NT2/D1 (cell line): ENCODE results near the gene ARHGAP24.

ENCODE experiments used
- DNase-seq: peaks from one replicate; pipeline ENCODE4 v3.0.0-alpha.2; 2011; ENCODE audit warnings: low read depth, low spot score
- H3K27me3 ChIP-seq: 2 replicates; pipeline ENCODE4 v1.6.0; 2011; ENCODE audit warnings: mild to moderate bottlenecking; ENCODE audit not compliant: insufficient read length, insufficient read depth
- H3K36me3 ChIP-seq: 2 replicates; pipeline ENCODE4 v1.6.1; 2011; ENCODE audit warnings: mild to moderate bottlenecking, low read length, mixed read lengths; ENCODE audit not compliant: insufficient read depth, insufficient read length
- H3K4me1 ChIP-seq: 2 replicates; pipeline ENCODE4 v1.5.1; 2011; ENCODE audit not compliant: insufficient read depth, insufficient read length
- H3K4me3 ChIP-seq: 2 replicates; pipeline ENCODE4 v1.5.1; 2011; ENCODE audit warnings: low read depth; ENCODE audit not compliant: insufficient read length
- H3K9ac ChIP-seq: 2 replicates; pipeline ENCODE4 v1.6.0; 2011; ENCODE audit warnings: low read depth; ENCODE audit not compliant: insufficient read length
- H3K9me3 ChIP-seq: 2 replicates; pipeline ENCODE4 v1.5.1; 2011; ENCODE audit warnings: mild to moderate bottlenecking, low read length; ENCODE audit not compliant: insufficient read depth
- SUZ12 ChIP-seq: IDR thresholded peaks from 2 replicates; pipeline ENCODE4 v1.6.1; 2011; ENCODE audit not compliant: insufficient read length, insufficient read depth; ENCODE audit errors: extremely low read depth
- YY1 ChIP-seq: IDR thresholded peaks from 2 replicates; pipeline ENCODE4 v1.6.1; 2011; ENCODE audit not compliant: insufficient read length, insufficient read depth
- ZNF274 ChIP-seq: IDR thresholded peaks from 2 replicates; pipeline ENCODE4 v1.6.1; 2011; ENCODE audit warnings: mild to moderate bottlenecking, low read depth, low read length

ARHGAP24 gene

DNA sequence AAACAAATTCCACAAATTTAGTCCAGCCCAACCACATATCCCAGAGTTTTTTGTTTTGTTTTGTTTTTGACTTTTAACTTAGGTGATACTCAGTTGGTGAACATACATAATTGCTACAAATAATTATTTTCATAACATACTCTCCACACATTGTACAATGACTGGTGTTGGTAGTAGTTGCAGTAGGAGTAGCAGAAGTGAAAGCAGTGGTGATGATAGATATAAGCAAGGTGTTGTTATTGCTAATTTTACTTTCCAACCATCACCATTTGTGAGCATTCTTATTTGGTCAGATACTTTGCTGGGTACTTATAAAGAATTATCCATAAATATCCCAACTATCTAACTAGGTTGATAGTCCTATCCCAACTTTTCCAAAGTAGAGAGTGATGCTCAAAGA, 47.3 kb downstream of the ARHGAP24 start:
- Histone ChIP-seq H3K27me3 (no peaks in the 10 kb centered on the region), H3K9me3 (no peaks in the 10 kb centered on the region), H3K4me1 (no peaks in the 10 kb centered on the region), H3K9ac (no peak overlapping the region), H3K4me3 (no peak overlapping the region), H3K36me3 (no peaks in the 10 kb centered on the region)
- TF ChIP-seq YY1, result no peak
- TF ChIP-seq SUZ12, result no peak
- TF ChIP-seq ZNF274, result no peak
- DNase-seq, result no peak

- DNase-seq, result no peak
- Histone ChIP-seq H3K36me3 (no peaks in the 10 kb centered on the region), H3K4me1 (no peaks in the 10 kb centered on the region), H3K9me3 (no peaks in the 10 kb centered on the region), H3K27me3 (no peaks in the 10 kb centered on the region), H3K4me3 (no peak overlapping the region), H3K9ac (no peak overlapping the region)
- TF ChIP-seq YY1, result no peak
- TF ChIP-seq ZNF274, result no peak
- no peak for TF ChIP-seq SUZ12
Measured at GRCh38 chr4:85522836-85523235, 47.9 kb downstream of the ARHGAP24 start.

DNA sequence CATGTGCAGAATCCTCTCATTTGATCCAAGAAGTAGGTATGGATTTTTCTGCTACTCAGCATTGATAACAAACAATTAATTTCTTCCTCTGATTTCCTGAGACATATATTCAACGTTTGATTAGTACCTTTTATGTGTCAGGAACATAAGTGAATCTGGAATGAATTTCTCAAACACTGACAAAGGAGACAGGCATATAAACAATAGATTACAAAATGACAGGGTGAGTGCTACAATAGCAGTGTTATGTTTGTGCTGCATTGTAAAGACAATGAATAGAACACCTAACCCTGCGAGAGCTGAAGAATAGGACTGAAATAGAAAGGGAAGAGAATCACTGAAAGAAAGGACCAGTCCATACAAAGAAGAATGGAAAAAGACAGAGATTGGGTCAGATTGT, 52.9 kb downstream of the ARHGAP24 start:
- no peak for DNase-seq
- Histone ChIP-seq H3K27me3 (no peaks in the 10 kb centered on the region), H3K9ac (no peak overlapping the region), H3K4me1 (no peaks in the 10 kb centered on the region), H3K36me3 (no peaks in the 10 kb centered on the region), H3K9me3 (no peaks in the 10 kb centered on the region), H3K4me3 (no peak overlapping the region)
- TF ChIP-seq YY1, result no peak

DNA sequence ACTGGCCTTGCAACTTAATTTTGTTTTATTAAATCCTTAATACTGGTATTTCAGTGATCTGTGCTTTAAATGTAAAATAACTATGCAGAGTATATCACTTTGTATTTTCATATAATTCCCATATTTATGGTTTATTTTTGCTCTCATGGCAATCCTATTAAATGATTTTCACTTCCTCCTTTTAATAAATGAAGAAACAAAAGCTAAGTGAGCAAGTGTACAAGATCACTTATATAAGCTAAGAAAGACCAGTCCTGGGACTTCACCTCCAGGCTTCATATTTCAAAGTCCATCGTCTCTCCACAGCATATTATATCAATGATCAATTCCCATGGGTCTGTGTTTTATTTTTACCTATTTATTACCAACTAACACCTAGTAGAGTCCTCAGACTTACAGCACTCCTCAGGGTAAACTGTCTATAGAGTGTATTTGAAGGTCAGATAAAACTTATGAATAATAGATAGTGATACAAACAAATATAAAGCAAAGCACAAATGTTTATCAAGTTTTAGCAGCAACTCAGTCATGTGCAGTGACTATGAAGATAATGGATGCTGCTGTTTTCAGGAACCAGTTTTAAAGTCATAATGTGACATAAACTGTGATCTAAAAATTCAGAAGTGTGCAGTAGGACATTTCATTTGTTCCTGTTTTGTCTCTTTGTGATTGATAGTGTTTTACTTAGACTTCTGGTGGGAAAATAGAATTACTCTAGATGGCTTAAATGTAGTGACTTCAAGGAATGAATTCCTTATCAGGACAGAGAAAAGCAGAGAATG, 56.8 kb downstream of the ARHGAP24 start:
- no peak overlapping the region for H3K4me3 ChIP-seq
- H3K9me3 ChIP-seq, result no peaks in the 10 kb centered on the region
- no peaks in the 10 kb centered on the region for H3K36me3 ChIP-seq
- H3K27me3 ChIP-seq, result no peaks in the 10 kb centered on the region
- DNase-seq, result no peak
- TF ChIP-seq ZNF274 (no peak), YY1 (no peak), SUZ12 (no peak)
- H3K9ac ChIP-seq, result no peak overlapping the region
- no peaks in the 10 kb centered on the region for H3K4me1 ChIP-seq

GRCh38 chr4:85534120-85534519, 59.2 kb downstream of the ARHGAP24 start:
- no peaks in the 10 kb centered on the region for H3K27me3 ChIP-seq
- no peaks in the 10 kb centered on the region for H3K9me3 ChIP-seq
- no peak for TF ChIP-seq SUZ12
- TF ChIP-seq ZNF274, result no peak
- no peak for TF ChIP-seq YY1
- no peak overlapping the region for H3K9ac ChIP-seq
- H3K4me1 ChIP-seq, result no peaks in the 10 kb centered on the region
- no peak for DNase-seq
- no peaks in the 10 kb centered on the region for H3K36me3 ChIP-seq
- no peak overlapping the region for H3K4me3 ChIP-seq

DNA sequence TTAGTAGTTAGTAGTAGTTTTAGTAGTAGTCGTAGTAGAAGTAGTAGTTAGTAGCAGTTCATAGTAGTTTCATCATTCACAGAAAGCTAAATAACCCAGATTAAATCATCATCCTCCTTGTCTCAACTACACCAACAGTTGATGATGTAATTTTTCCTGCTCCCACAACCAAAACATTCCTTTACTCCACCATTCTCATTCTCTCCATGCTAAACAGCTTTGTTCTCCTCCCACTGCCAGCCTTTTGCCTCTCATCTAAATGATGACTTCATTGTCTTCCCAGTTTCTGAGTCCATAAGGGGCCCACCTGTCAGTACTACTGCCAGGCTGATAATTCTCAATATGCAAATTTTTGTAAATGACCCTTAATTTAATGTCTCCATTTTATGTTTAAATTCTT, 68.9 kb downstream of the ARHGAP24 start:
- peak; percentile 9 for DNase-seq

GRCh38 chr4:85544751-85545150, 69.8 kb downstream of the ARHGAP24 start:
- Histone ChIP-seq H3K9ac (no peak overlapping the region), H3K9me3 (no peaks in the 10 kb centered on the region), H3K36me3 (no peaks in the 10 kb centered on the region), H3K4me1 (no peaks in the 10 kb centered on the region), H3K4me3 (no peak overlapping the region), H3K27me3 (no peaks in the 10 kb centered on the region)
- TF ChIP-seq SUZ12 (no peak), ZNF274 (no peak), YY1 (no peak)
- DNase-seq, result no peak

More for the DNA sequence above, 68.9 kb downstream of the ARHGAP24 start:
- H3K4me1 ChIP-seq, result no peaks in the 10 kb centered on the region
- H3K9me3 ChIP-seq, result no peaks in the 10 kb centered on the region
- no peak overlapping the region for H3K4me3 ChIP-seq
- no peak overlapping the region for H3K9ac ChIP-seq
- H3K27me3 ChIP-seq, result no peaks in the 10 kb centered on the region
- no peaks in the 10 kb centered on the region for H3K36me3 ChIP-seq
- TF ChIP-seq ZNF274 (no peak), YY1 (no peak)

DNA sequence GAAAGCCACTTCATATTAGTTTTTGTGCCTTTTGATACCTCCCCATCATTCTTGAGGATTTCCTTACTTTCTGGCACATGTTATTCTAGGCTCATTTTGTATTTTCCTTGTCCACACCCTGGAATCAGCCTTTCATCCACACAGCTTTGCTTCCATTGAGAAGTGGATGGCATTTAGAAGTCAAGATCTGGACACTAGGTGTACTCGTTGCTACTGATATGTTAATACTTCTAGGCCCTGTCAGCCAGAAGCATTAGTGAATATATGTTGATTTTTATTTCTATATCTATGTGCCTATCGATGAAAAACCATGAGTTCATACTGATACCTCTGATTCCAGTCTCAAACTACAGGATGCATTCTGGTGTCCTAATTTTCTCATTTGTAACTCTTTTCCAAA, 73.2 kb downstream of the ARHGAP24 start:
- no peak overlapping the region for H3K4me3 ChIP-seq
- TF ChIP-seq ZNF274, result no peak
- no peak for TF ChIP-seq SUZ12
- TF ChIP-seq YY1, result no peak
- DNase-seq, result no peak

More for the DNA sequence above, 73.2 kb downstream of the ARHGAP24 start:
- Histone ChIP-seq H3K36me3 (no peaks in the 10 kb centered on the region), H3K27me3 (no peaks in the 10 kb centered on the region), H3K9ac (no peak overlapping the region), H3K9me3 (no peaks in the 10 kb centered on the region), H3K4me1 (no peaks in the 10 kb centered on the region)
